ENCODE data around the gene EQTN.

DNA sequence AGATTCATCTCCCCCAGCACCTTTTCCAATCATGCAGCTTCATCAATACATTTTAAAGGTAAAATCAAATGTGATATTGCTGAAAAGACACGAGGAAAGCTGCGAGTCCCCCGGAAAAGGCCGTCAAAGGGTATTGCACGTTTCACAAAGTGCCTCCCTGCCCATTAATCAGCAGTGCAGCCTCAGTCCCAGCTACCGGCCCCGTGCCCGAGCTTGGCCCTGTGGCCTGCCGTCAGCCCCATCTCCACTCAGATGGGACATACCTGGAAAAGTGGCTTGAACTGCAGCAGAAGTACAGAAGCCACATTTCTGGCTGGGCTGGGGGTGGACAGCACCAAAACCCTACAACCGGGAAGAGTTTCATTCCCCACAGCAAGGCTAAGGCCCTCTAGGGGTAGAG, 39.9 kb upstream of the EQTN start:
- TF ChIP-seq, protein P1, sequence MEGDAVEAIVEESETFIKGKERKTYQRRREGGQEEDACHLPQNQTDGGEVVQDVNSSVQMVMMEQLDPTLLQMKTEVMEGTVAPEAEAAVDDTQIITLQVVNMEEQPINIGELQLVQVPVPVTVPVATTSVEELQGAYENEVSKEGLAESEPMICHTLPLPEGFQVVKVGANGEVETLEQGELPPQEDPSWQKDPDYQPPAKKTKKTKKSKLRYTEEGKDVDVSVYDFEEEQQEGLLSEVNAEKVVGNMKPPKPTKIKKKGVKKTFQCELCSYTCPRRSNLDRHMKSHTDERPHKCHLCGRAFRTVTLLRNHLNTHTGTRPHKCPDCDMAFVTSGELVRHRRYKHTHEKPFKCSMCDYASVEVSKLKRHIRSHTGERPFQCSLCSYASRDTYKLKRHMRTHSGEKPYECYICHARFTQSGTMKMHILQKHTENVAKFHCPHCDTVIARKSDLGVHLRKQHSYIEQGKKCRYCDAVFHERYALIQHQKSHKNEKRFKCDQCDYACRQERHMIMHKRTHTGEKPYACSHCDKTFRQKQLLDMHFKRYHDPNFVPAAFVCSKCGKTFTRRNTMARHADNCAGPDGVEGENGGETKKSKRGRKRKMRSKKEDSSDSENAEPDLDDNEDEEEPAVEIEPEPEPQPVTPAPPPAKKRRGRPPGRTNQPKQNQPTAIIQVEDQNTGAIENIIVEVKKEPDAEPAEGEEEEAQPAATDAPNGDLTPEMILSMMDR (IDR thresholded peaks at IDR 0.05), result no peak
- TF ChIP-seq POLR2A (IDR thresholded peaks at IDR 0.05) (no peak), POLR2AphosphoS5 (IDR thresholded peaks at IDR 0.05; ENCODE audit: insufficient read depth in 1 of 2, low read depth in 1 of 2) (no peak)

Data from vagina (tissue), 2 donors.